EH (cell line): Measurements from ENCODE around the gene ZNF865.

Source experiments
- DNase-seq: peaks from one replicate; pipeline ENCODE4 v3.0.0-alpha.2; 2015; ENCODE audit warnings: low read depth

ZNF865 gene

DNA sequence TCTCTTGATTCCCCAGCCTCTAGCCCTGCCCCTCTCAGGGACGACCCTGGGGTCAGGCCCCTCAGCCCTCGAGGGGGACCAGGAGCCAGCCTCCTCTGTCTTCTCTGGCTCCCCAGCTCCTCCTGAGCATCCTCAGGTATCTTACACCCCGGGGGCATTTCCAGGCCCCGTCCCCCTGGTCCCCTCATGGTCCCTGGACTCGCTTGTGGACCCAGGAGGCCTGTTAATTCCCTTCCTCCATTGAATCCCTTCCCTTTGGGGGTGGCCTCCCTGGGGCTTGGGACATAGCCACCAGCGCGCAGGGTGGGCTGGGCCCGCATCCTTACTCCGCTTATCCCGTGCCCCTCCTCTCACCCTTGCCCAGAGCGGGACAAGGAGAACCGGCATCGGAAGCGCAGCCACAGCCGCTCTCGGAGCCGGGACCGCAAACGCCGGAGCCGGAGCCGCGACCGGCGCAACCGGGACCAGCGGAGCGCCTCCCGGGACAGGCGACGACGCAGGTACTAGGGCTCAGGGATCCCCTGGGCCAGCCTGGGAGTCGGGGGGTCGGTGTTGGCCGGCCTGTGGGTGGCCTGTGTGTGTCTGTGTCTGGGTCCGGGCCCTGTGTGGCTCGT is 53.5 kb downstream of the ZNF865 start:
- no peak for DNase-seq

DNA sequence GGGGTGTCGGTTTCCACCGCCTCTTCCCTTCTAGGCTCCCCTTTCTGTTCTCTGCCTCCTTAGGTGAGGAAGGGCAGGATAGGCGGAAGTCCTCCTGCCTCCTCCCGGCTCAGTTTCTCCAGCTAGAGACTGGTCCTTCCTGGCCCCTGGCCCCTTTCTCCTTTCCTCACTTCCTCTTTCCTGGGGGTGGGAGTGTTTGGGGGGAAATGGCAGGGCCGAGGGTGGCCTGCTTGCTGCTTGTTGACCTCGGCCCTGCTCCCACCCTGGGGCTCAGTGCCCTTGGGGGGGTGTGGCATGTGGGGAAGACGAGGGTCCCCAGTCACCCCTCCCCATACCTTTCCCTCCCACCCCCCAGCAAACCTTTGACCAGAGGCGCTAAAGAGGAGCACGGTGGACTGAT is 54.4 kb downstream of the ZNF865 start:
- DNase-seq, result no peak

DNA sequence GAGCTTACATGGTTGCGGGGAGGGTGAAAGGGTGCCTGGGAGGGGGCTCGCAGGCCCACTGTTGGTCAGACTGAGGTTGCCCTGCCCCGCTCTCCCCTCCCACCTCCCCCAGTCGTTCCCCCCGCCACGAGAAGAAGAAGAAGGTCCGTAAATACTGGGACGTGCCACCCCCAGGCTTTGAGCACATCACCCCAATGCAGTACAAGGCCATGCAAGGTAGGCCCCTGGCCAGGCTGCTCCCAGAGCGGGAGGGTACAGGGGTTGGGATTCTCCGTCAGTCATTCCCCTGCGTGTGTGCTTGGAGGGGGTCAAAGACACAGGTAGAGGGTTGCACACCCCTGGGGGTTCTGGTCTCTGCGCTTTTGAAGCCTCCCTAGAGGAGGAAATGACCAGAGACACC is 55.0 kb downstream of the ZNF865 start:
- DNase-seq, result no peak

DNA sequence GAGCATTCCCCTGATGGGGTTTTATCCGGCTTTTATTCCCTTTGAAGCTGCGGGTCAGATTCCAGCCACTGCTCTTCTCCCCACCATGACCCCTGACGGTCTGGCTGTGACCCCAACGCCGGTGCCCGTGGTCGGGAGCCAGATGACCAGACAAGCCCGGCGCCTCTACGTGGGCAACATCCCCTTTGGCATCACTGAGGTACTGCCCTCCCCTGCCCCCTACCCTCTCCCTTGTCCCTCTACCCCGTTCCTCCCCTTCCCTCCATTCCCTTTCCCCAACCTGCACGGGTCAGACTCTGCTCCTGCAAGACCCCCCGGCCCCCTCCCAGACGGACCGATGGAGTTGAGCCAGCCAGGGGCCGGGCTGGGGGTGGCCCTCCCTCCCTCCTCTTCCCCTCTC is 55.5 kb downstream of the ZNF865 start:
- DNase-seq, result no peak

DNA sequence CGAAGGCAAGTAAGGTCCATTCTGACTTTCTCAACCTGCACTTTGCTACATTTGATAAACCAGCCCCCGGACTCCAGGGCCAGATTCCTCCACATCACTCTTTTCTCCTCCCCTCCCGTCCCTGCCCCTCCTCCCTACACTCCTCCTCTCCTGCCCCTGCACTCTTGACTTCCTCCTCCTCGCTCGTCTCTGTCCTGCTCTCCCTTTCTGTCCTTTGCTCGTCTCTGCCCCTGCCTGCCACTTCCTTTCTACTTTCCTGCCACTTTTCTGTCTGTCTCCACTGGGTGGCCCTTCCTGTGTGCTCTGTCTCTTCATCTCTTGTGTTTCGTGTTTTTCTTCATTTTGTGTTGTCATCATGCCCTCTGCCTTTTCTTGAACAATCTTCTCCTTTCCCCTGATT is 56.4 kb downstream of the ZNF865 start:
- no peak for DNase-seq

DNA sequence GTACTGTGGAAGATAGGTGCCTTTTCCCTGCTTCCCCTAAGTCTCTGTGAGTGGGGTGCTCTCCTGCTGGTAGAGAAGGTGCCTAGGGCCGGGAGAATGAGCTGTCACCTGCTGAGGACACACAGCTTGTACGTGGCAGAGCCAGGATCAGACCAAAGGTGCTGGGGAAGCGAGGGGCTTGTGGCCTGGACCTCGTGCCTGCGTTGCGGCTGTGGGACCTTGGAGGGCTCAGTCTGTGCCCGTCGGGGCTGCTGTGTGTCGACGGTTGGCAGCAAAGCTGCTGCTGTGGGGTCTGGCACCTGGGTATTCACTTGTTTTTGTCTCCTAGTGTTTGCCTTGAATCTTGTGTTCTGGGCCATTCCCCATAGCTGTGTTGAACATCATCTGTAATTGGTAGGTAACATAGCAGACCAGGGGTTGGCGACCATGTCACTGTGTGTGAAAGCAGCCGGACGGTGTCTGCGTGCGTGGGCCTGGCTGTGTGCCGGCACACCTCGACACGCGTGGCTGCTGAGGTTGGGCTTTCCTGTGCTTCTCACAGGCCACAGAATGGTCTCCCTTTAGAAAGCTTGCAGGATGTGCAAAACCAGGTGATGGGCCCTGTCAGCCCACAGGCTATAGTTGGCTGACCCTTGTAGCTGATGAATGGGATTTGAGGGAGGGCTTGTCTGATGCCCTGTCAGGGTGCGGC is 58.5 kb downstream of the ZNF865 start:
- DNase-seq, result no peak

DNA sequence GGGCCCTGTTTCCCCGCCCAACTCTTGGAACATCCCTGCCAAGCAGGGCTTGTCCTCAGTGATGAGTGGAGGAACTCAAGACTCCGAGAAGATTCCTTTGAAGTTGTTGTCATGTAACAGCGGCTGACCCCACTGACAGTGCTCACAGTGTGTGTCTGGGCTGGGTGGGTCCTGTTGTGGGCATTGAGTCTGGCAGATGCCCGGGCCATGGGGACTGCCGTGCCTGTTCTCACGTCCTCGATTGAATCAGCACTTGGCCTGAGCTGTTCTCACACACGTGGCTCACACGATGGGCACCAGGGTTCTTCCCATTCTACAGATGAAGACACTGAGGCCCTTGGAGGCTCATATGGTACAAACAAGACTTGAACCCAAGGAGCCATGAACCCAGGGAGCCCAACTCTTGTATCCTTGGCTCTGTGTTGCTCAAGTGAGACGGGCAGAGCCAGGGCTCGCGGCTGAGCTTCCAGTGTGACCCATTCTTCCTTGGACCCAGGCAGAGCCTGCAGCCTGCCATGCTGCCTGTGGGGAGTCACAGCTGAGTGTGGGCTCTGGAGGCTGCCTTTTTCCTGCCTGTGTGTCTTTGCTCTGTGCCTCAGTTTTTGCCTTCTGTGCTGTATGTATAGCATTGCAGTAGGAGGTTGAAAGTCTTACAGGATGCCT is 61.0 kb downstream of the ZNF865 start:
- no peak for DNase-seq
